ENCODE measurements around the gene CLPSL2. TPM values are rescaled to one million over a fixed set of nuclear protein-coding genes. Genes with fewer than 3 reads are reported as not detected.

Gene CLPSL2
- total RNA-seq, 1 donor, result not detected

DNA sequence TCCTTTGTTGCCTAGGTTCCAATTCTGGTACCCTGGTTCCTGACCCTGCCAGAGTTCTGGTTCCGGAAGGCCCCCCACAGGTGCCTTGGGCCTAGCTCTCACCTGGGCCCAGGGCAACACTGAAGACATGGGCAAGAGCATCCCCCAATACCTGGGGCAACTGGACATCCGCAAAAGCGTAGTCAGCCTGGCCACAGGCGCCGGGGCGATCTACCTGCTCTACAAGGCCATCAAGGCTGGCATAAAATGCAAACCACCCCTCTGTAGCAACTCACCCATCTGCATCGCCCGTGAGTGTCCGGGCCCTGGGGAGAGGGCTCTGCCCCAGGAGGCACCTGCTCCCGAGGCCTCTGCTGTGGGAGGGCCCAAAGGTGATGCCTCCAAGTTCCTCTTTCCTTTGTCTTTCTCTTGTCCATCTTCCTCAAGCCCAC is 39.4 kb upstream of the CLPSL2 start, which contains the start of gene ARMC12:
TSS of gene ARMC12 (plus strand) at position 51 of the 431 bp plus-strand sequence. CDS start at position 128, 77 bp downstream.
- no peak for DNase-seq (ENCODE audit: low read depth)
- TF ChIP-seq, protein P1, sequence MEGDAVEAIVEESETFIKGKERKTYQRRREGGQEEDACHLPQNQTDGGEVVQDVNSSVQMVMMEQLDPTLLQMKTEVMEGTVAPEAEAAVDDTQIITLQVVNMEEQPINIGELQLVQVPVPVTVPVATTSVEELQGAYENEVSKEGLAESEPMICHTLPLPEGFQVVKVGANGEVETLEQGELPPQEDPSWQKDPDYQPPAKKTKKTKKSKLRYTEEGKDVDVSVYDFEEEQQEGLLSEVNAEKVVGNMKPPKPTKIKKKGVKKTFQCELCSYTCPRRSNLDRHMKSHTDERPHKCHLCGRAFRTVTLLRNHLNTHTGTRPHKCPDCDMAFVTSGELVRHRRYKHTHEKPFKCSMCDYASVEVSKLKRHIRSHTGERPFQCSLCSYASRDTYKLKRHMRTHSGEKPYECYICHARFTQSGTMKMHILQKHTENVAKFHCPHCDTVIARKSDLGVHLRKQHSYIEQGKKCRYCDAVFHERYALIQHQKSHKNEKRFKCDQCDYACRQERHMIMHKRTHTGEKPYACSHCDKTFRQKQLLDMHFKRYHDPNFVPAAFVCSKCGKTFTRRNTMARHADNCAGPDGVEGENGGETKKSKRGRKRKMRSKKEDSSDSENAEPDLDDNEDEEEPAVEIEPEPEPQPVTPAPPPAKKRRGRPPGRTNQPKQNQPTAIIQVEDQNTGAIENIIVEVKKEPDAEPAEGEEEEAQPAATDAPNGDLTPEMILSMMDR (IDR thresholded peaks at IDR 0.05; ENCODE audit: insufficient read depth, low read depth, low read length), result no peak
- H3K4me3 ChIP-seq (ENCODE audit: low read depth, low read length), result no peak within 1 kb of the TSS

DNA sequence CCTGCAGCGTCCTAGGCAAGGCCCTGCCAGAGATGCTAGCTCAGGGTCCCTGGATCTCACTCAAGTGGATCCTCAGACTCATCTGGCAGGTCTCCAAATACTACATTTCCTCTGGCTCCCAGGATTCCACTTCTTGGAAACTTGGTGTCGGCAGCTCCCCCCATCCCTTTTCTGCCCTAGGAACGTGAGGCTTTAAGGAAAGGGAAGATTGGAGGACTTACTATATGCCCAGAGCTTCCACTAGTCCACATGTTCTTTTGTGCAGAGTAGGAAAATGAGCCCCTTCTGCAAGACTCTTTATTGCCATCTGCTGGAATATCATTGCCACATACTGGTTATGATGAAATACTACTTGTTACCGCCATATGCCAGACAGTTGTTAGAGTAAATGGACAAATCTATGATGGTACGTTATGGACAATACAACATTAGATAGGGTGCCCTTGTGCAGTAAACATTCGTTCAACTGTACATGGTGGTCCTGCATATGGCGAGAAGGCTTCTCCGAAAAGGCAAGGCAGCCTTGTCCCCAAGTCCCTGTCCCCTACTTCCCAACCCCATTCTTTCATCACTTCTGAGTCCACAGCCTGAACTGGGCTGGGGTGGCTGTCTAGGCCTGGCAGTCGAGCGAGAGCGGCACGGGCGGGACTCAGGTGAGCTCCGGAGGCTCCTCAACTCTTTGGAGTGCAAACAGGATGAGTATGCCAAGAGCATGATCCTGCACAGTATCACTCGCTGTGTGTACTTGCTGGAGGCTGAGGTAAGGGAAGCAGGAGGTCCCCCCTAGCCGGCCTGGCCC is 38.8 kb upstream of the CLPSL2 start:
- peak; percentile 89 for DNase-seq (ENCODE audit: low read depth)
- TF ChIP-seq, protein P1 (IDR thresholded peaks at IDR 0.05; ENCODE audit: insufficient read depth, low read depth, low read length), result peak; percentile 83
- no peak overlapping the region for H3K4me3 ChIP-seq (ENCODE audit: low read depth, low read length)

DNA sequence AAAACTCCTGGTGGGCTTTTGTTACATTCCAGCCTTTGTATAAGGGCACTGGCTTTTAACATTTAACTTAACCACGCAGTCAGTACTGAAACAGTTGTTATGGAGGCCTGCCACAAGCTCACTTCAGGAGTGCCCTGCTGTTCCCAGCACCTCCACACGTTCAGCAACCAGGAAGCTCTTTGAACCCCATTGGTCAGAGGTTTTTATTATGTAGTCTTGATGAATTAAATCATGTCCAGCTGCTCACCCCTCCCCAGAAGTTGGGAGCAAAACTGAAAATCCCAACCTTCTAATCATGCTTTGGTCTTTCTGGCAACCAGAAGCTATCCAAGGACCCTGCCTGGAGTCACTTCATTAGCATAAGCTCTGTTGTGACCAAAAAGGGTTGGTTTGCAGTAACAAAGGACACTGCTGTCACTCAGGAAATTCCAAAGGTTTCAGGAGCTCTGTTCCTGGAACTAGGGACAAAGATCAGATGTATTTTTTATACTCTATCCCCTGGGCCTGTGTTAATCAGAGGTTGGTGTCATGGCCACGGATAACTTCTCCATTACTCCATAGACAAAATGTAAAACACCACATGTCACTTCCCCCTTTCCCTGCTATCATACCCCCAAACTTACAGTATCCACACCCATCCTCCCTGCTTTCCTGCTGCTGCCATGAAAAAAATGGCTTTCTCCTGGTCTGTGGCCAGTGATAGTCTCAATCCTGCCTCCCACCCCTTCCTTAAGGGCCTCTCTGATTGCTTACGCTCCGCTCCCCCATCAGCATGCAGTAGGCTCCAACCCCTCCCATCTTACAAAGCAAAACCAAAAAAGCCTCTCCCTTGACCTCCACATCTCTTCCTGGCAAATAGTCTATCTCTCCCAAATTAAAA is 36.5 kb upstream of the CLPSL2 start:
- no peak overlapping the region for H3K4me3 ChIP-seq (ENCODE audit: low read depth, low read length)
- TF ChIP-seq, protein P1 (IDR thresholded peaks at IDR 0.05; ENCODE audit: insufficient read depth, low read depth, low read length), result no peak
- DNase-seq (ENCODE audit: low read depth), result no peak

- no peak overlapping the region for H3K4me3 ChIP-seq (ENCODE audit: low read depth, low read length)
- TF ChIP-seq, protein P1 (IDR thresholded peaks at IDR 0.05; ENCODE audit: insufficient read depth, low read depth, low read length), result no peak
- no peak for DNase-seq (ENCODE audit: low read depth)
These were observed 33.6 kb upstream of the CLPSL2 start for GRCh38 chr6:35742842-35743241.

DNA sequence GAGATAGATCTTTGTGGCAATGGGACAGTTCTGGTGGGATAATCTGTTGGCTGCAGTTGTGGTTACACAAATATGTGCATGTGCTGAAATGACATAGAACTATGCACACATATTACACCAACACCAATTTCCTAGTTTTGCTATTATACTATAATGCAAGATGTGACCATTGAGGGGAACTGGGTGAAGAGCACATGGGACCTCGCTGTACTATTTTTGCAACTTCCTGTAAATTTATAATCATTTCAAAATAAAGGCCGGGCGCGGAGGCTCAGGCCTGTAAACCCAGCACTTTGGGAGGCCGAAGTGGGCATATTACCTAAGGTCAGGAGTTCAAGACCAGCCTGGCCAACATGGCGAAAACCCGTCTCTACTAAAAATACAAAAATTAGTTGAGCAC is 30.9 kb upstream of the CLPSL2 start:
- TF ChIP-seq, protein P1 (IDR thresholded peaks at IDR 0.05; ENCODE audit: insufficient read depth, low read depth, low read length), result no peak
- no peak for DNase-seq (ENCODE audit: low read depth)
- H3K4me3 ChIP-seq (ENCODE audit: low read depth, low read length), result no peak overlapping the region

DNA sequence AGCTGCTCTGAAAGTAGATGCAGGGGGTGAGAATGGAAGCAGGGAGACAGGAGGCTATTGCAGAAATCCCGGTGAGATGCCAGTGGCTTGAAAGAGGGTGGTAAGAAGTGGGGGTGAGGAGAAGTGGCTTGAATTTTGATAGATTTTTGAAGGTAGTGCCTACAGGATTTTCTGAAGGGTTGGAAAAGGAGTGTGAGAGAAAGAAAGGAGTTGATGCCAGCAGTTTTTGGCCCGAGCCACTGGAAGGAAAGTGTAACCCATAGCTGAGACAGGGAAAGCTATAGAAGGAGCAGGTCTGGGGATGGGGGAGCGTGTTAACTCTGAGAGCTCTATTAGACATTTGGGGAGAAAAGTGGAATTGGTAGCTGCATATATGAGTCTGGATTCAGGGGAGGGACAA is 29.9 kb upstream of the CLPSL2 start:
- no peak for DNase-seq (ENCODE audit: low read depth)
- no peak overlapping the region for H3K4me3 ChIP-seq (ENCODE audit: low read depth, low read length)
- TF ChIP-seq, protein P1 (IDR thresholded peaks at IDR 0.05; ENCODE audit: insufficient read depth, low read depth, low read length), result no peak
